HG02763 (cell line): ENCODE measurements around the gene NCOA5.
A peak's percentile ranks its signal among the peaks of the same experiment; 100 is the strongest.

Experiments
- ATAC-seq: cut with Tn5 transposase; IDR thresholded peaks from one replicate; pipeline ENCODE4 v1.9.1; 2021; ENCODE audit warnings: mild to moderate bottlenecking, moderate library complexity; ENCODE audit not compliant: unreplicated experiment

Gene NCOA5

DNA sequence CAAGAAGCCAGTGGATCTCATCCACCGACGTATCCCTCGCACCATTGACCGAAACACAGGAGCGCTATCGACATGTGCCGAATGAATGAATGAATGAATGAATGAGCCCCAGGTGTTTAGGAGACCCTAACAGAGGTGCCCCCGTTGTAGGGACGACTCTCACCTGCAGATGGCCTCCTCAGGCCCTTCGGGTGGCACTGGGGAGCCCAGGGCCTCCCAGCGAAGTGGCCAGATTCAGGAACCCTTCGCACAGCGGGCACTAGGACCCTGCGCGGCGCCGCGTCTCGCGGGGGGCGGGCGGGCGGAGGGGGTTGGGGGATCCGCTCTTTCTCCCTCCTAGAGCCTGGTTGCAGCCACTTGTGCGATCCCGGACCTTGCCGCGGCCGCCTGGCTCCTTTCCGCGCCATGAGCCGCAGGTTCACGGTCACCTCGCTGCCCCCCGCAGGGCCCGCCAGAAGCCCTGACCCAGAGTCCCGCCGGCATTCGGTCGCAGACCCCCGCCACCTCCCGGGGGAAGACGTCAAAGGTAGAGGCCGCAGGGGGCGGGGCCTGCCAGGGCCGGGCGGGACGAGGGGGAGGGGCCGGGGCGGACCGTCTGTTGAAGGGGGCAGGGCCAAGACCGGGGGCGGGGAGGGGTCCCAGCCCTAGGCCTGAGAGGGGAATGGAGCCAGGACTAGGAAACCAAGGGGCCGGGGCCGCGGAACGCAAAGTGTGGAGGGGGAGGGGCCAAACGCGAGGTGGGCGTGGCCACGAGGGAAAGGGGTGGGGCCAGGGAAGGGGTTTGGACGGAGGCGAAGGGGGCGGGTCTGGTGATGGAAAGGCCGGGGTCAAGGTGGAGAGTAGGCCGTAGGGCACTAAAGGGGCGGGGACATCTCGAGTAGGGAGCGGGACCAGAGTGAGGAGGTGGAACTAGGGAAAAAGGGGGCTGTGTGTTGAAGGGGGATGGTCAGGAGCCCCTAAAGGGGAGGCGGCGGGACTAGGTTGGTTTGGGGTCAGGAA is 68.1 kb downstream of the NCOA5 start:
- no peak for ATAC-seq

DNA sequence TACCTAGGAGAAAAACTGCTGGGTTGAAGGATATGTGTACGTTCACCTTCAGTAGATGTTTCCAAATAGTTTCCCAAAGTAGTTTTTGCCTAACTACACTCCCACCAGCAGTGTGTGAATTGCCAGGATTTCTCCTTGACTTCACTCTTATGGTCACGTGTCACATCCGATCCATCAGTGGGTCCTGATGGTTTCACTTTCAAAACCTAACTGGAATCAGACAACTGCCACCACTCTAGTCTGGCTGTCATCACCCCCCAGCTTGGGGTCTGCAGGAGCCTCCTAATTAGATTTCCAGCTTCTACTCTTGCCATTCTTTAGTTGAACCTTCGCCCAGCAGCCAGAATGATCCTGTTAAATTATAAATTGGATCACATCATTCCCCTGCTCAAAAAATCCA is 69.2 kb downstream of the NCOA5 start:
- ATAC-seq: no peak

DNA sequence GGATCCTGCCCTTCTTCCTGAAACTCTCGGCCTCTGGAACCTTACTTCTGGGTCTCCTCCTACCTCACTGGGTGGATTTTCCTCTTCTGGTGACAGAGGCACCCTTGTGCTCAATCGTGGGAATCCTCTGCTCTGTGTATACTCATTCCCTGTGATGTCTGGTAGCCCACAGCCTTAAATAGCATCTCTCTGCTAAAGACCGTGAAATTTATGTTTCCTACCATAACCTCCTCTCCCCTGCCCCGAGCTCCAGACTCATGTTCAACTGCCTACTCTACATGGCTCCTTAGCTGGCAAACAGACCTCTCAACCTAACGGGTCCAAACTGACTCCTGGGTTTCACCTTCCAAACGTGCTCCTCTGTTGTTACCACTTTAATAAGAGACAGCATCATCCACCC is 71.2 kb downstream of the NCOA5 start:
- ATAC-seq: no peak

DNA sequence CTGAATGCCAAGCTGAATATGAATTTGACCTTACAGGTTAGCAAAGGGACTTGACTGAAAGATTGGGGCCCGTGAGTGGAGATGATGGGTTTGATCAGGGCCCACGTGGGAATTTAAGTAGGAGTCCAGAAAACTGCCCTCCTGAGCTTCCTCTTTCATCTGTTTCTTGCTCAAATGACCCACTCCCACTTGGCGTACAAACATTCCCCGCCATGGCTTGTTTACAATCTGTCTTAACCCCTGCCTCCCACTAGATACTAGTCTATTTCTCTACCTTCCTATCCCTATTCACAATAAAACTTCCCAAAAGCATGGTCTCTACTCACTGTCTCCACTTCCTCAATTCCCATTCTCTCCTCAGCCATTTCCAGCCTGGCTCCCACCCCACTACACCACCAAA is 71.7 kb downstream of the NCOA5 start:
- no peak for ATAC-seq

DNA sequence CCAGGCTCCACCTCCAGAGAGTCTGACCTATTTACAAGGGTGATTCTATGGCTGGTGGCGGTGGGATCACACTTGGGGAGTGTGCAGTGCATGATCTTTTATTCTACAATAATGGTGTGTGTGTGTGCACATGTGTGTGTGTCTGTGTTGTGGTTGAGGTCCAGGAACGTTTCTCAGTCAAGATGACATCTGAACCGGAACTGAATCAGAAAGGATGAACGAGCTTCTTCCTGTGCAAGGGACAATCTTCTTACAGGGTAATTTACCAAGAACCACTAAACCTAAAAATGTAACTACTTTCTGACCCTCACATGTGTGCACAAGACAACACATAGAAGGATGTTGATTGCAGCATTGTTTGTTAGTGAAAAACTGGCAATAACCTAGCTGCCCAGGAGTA is 72.5 kb downstream of the NCOA5 start:
- no peak for ATAC-seq

DNA sequence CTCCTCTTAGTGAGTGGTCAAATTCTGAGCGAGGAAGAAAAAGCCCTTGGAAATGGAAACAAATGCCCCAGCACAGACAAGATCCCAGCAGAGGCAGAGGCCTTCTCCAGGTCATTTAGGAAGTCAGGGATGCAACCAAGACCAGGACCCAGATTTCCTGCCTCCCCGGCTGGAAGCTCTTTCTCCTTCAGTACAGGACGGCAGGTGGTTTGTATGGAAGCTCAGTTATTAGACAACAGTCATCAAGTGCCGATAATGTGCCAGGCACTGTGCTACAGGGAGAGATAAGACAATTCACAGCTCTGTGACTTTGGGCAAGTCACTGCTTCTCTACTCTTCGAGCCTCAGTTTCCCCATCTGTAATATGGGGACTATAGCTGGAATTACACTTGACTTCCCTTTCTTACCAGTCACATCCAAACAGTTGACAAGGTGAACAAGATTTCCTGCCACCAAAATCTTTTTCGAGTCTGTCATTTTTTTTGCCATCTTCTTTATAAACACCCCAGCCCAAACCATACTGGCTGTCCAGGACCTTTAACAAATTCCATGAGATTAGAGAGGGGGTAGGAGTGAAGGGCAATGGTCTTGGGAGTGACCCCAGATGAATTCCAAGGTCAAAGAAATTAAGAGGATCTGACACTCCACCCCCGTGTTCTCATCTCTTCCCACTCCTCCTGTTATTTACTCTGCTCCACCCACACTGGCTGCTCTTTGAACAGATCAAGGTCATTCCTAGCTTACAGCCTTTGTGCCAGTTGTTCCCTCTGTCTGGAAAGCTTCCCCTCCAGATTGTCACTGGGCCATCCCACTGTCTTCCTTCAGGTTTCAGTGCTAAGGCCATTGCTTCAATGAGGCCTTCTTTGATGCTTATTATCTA is 75.0 kb downstream of the NCOA5 start:
- no peak for ATAC-seq

DNA sequence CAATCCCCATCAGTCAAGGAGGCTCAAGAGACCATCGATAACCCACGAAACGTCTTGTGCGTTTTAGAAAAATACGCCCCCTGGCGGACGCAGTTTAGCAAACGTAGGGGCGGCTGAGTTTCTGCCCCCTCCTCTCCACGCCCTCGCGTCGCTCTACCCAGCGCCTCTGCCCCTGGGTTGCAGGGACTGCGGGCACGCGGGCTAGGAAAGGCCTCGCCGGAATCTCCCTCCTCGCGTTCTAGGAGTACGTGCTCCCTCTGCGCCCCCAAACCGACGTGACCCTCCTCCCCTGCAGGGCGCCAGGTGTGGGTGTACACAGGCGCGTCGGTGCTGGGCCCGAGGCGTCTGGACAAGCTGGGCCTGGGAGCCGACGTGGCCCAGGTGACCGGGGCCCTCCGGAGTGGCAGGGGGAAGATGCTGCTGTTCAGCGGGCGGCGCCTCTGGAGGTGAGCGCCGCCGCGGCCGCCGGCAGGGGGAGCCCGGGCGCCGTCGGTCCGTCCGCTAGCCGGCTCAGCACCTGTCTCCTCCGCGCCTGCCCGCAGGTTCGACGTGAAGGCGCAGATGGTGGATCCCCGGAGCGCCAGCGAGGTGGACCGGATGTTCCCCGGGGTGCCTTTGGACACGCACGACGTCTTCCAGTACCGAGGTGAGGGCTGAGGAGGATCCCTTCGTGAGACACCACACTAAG is 75.8 kb downstream of the NCOA5 start:
- ATAC-seq: peak; percentile 77

DNA sequence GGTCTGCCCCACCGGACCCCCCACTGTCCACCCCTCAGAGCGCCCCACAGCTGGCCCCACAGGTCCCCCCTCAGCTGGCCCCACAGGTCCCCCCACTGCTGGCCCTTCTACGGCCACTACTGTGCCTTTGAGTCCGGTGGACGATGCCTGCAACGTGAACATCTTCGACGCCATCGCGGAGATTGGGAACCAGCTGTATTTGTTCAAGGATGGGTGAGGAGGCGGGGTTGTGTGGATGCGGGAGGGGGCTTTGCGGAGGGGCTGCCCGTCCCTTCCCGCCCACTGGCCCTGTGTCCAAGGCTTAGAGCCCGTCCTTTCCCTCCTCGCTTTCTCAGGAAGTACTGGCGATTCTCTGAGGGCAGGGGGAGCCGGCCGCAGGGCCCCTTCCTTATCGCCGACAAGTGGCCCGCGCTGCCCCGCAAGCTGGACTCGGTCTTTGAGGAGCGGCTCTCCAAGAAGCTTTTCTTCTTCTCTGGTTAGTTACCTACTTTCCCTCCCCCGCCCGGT is 76.4 kb downstream of the NCOA5 start:
- no peak for ATAC-seq

DNA sequence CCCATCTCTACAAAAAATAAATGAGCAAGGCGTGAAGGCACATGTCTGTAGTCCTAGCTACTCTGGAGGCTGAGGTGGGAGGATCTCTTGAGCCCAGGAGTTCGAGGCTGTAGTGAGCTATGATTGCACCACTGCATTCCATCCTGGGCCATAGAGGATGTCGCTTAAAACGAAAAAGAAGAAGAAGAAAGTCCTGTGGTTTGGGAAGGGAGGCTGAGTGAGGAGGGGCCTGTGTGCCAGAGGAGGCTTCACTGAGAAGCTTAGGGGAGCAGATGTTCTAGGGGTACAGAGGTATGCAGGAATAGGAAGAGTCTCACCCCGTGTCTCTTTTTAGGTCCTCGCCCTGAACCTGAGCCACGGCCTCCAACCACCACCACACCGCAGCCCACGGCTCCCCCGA is 76.8 kb downstream of the NCOA5 start:
- ATAC-seq: no peak

DNA sequence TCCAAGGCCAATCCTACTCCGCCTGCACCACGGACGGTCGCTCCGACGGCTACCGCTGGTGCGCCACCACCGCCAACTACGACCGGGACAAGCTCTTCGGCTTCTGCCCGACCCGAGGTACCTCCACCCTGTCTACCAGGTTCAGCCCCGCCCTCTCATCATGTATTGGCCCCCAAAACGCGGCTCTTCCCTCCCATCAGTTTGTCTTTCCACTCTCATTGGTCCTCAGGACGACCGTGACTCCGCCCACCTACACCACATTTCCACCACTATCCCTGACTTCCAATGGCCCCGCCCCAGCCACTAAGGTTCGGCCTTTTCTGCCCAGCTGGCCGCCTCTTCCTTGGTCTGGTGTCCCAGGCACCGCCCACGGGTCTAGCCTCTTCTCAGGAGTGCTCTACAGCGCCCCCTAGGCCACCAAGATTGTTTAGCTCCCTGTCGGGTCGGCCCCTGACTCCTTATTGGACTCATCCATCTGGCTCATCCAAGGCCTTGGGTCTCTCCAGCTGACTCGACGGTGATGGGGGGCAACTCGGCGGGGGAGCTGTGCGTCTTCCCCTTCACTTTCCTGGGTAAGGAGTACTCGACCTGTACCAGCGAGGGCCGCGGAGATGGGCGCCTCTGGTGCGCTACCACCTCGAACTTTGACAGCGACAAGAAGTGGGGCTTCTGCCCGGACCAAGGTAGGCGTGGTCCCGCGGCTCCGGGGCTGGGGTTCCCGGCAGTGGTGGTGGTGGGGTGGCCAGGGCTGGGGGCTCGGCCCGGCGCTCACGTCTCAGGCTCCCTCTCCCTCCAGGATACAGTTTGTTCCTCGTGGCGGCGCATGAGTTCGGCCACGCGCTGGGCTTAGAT is 77.9 kb downstream of the NCOA5 start:
- ATAC-seq: no peak
